GM10248 (cell line): ENCODE measurements around the gene GJD3.

Experiments
- CTCF ChIA-PET: fragments of 300-600 bp; sonication (Branson Sonifier 250); formaldehyde crosslinking; extraction: SDS; loops from one replicate; lab custom pipeline; 2021; ENCODE audit warnings: antibody characterized with exemption; lab: Yijun Ruan, JAX
- POLR2A ChIA-PET: fragments of 350-650 bp; sonication (Branson Sonifier 250); formaldehyde crosslinking; extraction: SDS; loops from one replicate; lab custom pipeline; 2020; ENCODE audit warnings: antibody characterized with exemption; lab: Yijun Ruan, JAX
- DNase-seq: peaks from one replicate; pipeline ENCODE4 v3.0.0; 2012; ENCODE audit errors: extremely low spot score
- TF ChIP-seq, protein P1 (sequence below): IDR thresholded peaks from 2 replicates; pipeline ENCODE4 v1.5.1; 2012; ENCODE audit warnings: mild to moderate bottlenecking, low read depth; ENCODE audit errors: extremely low read depth, missing control alignments, control extremely low read depth

Gene GJD3

GRCh38 chr17:40340327-40340726 is 24.2 kb downstream of the GJD3 start:
- POLR2A ChIA-PET: interaction anchor here (1.1 kb wide), 1 partner anchor 19 kb away, joined by 3 read pairs; no protein-coding TSS in a partner anchor
- CTCF ChIA-PET: interaction anchor here (0.6 to 4.7 kb wide), 10 partner anchors 8 to 39 kb away, joined by 3 to 19 read pairs (median 4); no protein-coding TSS in a partner anchor
- TF ChIP-seq, protein P1, sequence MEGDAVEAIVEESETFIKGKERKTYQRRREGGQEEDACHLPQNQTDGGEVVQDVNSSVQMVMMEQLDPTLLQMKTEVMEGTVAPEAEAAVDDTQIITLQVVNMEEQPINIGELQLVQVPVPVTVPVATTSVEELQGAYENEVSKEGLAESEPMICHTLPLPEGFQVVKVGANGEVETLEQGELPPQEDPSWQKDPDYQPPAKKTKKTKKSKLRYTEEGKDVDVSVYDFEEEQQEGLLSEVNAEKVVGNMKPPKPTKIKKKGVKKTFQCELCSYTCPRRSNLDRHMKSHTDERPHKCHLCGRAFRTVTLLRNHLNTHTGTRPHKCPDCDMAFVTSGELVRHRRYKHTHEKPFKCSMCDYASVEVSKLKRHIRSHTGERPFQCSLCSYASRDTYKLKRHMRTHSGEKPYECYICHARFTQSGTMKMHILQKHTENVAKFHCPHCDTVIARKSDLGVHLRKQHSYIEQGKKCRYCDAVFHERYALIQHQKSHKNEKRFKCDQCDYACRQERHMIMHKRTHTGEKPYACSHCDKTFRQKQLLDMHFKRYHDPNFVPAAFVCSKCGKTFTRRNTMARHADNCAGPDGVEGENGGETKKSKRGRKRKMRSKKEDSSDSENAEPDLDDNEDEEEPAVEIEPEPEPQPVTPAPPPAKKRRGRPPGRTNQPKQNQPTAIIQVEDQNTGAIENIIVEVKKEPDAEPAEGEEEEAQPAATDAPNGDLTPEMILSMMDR: no peak
- no peak for DNase-seq

DNA sequence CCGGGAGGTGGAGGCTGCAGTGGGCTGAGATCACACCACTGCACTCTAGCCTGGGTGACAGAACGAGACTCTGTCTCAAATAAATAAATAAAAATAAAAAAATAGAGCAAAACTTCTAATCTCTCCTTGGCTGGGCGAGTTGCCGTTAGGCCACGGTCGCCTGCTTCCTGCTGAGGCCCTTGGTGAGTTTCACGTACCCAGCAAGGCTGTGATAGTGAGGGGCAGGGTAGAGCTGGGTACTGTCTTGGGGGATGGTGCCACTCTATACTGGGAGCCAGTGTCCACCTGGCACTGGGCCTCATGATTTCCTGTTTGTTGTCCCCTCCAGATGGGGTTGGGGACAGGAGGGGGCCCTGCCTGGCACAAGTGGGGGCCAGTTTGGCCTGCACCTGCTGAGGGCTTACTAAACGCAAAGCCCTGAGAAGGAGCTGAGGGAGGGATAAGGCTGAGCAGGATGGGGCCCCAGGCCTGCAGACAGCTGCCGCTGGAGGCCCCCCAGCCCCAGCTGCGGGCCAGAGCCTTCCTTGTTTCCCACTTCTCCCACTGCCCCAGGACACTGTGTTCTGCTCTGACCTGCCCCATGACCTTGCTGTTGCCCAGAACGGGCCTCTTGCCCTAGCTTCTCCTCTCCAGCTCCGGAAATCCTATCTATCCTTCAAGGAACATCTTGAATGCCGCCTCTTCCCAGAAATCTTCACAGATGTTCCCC is 25.4 kb downstream of the GJD3 start:
- POLR2A ChIA-PET: interaction anchor here (0.6 to 1.5 kb wide), 2 partner anchors 15 to 19 kb away, joined by 3 to 6 read pairs; no protein-coding TSS in a partner anchor
- CTCF ChIA-PET: interaction anchor here (0.9 to 4.7 kb wide), 7 partner anchors 8 to 49 kb away, joined by 3 to 19 read pairs (median 3); no protein-coding TSS in a partner anchor
- no peak for DNase-seq
- TF ChIP-seq, protein P1: no peak

DNA sequence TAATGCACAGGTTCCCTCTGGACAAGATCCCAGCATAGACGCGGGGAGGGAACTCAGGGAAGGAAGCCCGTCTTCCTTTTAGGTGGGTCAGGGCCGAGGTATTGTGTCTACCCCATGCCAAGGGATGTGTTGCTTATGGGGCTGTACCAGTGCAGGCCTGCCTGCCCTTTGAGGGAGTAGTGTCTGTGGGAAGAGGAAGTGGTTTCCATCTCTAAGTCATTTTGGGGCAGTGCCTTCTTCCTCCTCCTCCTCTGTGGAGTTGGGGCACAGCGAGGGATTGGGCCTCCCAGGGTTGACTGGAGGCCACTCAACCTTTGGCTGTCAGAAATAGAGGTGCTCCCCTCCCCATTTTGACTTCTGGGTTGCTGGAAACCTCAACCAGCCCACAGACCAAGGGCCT is 26.5 kb downstream of the GJD3 start:
- DNase-seq: no peak
- TF ChIP-seq, protein P1: no peak
- ChIA-PET POLR2A (interaction anchor here (0.7 kb wide), 2 partner anchors 15 to 16 kb away, joined by 6 to 11 read pairs; no protein-coding TSS in a partner anchor), CTCF (interaction anchor here (4.7 kb wide), 1 partner anchor 34 kb away, joined by 19 read pairs; no protein-coding TSS in a partner anchor)

- ChIA-PET CTCF (interaction anchor here (1.6 kb wide), 1 partner anchor 34 kb away, joined by 6 read pairs; no protein-coding TSS in a partner anchor), POLR2A (no interaction called here)
- DNase-seq: no peak
- TF ChIP-seq, protein P1: no peak
Measured at GRCh38 chr17:40337351-40337750, 27.2 kb downstream of the GJD3 start.

DNA sequence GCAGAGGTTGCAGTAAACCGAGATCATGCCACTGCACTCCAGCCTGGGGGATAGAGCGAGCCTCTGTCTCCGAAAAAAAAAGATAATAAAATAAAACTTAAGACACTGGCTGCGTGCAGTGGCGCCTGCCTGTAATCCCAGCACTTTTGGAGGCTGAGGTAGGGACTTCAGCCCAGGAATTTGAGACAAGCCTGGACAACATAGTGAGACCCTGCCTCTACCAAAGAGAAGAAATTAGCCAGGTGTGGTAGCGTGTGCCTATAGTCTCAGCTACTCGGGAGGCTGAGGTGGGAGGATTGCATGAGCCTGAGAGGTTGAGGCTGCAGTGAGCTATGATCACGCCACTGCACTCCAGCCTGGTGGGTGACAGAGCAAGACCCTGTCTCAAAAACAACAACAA is 28.9 kb downstream of the GJD3 start:
- no peak for DNase-seq
- ChIA-PET CTCF (interaction anchor here (1.1 to 5.2 kb wide), 5 partner anchors 11 to 32 kb away, joined by 3 to 33 read pairs (median 6); no protein-coding TSS in a partner anchor), POLR2A (no interaction called here)
- TF ChIP-seq, protein P1: no peak

- POLR2A ChIA-PET: no interaction called here
- TF ChIP-seq, protein P1: no peak
- no peak for DNase-seq
- CTCF ChIA-PET: interaction anchor here (0.9 to 5.2 kb wide), 5 partner anchors 9 to 31 kb away, joined by 3 to 33 read pairs (median 4); no protein-coding TSS in a partner anchor
Measured at GRCh38 chr17:40333781-40334448, 30.6 kb downstream of the GJD3 start.
